ENCODE measurements around the gene LRRC26.
"Not testable (repeated sequence)": the region's sequence is repeated elsewhere in the genome, so short reads cannot be mapped to it uniquely, and the experiment has no call there.

The LRRC26 gene

DNA sequence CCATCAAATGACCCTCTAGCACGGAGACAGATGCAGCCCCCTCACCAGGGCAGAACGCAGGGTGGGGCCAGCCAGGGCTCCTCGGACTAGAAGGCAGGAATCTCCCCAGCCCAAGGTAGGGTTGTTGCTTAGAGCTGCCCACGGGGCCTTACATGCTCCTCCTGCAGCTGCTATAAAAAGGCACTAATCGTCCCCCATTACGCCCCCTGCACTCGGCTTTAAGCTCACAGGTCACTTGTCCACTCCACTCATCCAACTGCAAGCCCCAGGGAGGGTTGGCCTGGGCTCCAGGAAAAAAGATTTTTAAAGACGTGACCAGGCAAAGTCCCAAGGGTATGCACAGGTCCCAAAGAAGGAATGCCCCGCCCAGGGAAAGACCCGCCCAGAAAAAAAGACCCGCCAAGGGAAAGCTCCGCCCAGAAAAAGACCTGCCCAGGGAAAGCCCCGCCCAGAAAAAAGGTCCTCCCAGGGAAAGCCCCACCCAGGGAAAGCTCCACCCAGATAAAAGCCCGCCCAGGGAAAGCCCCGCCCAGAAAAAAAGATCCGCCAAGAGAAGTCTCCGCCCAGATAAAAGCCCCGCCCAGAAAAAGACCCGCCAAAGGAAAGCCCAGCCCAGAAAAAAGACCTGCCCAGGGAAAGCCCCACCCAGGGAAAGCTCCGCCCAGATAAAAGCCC, 19.8 kb downstream of the LRRC26 start:
- DNase-seq: no peak

DNA sequence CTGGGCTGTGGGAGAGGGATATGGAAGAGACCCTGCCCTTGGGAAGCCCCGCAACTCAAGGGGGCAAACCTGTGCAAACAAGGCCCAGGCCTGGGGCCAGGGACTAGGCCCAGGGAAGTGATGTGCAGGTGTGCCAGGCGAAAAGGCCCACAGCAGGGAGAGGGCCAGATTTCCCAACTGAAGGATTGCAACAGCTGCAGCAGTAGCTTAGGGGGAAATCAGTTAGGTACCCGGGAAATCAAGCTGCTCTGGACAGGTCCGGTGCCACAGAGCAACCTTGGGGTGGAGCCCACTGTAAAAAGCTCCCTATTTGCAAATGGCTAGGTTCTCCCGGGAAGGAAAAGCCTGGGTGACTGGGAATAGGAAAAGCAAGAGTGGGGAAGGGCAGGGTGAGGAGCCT, 20.5 kb downstream of the LRRC26 start:
- DNase-seq: no peak

DNA sequence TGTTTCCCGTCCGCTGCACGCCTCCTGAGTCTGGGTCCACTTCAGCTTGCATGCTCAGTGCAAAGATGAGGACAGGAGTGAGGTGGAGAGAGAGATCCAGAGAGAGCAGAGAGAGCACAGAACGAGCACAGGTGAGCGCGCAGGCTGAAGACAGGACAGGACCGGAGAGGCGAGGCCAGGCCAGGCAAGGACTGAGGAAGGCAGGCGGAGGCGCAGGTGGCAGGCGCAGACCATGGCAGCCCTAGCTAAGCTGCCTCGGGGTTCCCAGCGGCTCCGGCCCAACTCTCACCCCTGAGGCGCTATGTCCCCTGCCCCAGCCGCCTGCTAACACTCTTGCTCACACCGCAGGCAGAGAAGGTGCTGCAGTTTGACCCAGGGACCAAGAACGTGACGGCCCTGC, 21.2 kb downstream of the LRRC26 start:
- no peak for DNase-seq

DNA sequence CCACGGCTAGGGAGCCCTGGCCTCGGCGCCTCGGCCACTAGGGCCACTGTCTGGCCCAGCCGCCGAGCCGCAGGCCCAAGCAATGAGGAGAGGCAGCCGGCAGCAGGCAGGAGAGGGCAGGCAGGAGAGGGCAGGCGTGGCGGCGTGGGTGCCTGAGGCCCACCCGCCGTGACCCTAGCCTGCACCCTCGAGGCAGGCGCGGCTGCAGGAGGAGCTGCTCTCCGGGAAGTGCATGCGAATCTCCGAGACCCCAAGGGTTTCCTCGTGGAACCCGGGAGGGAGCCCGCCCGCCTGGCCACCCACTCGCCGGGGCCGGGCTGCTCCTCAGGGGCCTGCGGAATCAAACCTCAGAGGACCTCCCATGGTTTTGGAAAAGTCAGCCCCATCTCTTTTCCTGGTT, 21.6 kb downstream of the LRRC26 start:
- DNase-seq: no peak

DNA sequence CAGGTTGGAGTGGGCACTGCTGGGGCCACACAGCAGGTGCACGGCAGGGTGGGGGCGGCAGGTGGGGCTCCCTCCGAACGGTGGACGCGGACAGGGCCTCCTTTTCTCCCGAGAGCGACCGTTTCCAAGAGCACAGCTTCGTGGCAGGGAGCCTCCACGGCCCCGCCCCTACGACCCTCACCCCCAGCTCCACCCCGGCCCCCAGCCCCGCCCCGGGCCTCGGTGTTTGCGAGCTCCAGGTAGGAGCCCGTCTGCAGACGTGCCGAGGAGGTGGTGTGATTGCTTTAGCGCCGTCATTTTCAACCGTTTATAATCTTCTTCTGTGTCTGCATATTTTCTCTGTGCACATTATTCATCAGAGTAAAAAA, 22.1 kb downstream of the LRRC26 start:
- no peak for DNase-seq

DNA sequence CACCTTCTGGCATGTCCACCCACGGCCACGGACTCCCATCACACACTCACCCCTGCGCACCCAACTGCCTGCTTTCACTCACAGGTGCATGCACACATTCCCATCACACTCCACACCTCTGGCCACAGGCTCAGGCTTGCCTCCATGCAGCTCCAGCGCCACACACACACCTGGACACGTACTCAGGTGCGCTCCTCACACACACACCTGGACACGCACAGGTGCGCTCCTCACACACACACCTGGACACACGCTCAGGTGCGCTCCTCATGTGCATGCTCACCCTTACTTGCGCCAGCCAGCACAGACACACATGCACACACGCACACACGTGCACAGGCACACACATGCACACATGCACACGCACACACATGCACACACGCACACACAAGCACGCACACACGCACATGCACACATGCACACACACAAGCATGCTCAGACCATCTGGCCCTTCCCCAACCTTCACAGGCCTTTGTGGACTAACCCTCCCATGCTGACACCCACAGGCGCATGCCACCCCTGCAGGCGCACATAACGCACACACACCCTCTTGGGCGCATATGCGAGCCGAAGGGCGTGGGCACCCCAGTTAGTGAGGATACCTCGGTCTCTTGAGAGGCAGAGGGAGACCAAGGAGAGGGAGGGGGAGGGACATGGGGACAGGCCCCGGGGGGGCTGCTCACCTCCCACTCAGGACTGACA, 22.6 kb downstream of the LRRC26 start:
- DNase-seq: no peak

DNA sequence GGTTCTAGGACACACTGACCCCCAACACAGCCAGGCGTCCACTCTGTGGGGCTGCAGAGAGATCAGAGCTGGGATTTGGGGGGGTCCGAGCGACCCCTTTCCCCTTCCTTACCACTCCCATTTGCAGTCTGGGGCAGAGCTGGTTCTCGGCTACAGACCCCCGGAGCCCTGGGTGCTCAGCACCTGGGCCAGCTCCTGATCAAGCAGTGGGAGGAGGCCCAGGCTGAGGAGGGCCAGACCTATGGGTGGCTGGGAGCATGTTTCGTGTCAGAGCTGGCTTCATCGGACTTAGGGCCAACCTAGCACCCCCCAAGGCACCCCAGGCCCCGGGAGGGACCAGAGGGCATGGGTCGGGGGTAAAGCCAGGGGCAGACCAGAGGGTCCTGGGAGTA, 23.3 kb downstream of the LRRC26 start:
- no peak for DNase-seq

DNA sequence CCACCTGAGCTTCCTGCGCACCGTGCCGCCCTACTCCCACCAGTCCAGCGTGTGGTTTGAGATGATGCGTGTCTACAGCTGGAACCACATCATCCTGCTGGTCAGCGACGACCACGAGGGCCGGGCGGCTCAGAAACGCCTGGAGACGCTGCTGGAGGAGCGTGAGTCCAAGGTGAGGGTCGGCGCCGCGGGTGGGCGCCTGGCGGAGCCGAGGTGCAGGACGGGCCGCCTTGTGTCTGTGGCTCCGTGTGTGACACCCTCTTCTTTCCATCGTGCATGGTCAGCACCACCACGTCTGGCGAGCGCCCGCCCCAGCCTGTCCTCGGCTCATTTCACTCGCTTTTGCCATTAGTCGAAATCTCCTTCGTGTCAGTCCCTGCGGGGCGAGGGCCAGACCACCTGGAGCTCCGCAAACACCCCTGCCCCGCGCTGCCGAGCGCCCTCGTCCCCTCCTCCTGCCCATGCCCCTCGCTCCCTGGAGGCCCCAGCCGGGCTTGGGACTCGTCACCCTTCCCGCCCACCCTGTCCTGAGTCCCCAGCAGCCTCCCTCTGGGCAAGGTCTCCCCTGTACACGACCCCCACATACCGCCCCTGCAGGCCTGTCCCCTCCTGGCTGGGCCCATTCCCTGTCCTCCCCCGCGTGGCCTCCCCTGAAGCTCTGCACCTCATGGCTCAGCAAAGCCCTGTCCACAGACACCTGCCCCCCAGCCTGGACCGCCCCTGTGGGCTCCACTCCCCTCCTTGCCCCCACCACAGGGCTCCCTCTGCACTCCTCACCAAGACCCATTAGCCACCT, 23.9 kb downstream of the LRRC26 start:
- no peak for DNase-seq

DNA sequence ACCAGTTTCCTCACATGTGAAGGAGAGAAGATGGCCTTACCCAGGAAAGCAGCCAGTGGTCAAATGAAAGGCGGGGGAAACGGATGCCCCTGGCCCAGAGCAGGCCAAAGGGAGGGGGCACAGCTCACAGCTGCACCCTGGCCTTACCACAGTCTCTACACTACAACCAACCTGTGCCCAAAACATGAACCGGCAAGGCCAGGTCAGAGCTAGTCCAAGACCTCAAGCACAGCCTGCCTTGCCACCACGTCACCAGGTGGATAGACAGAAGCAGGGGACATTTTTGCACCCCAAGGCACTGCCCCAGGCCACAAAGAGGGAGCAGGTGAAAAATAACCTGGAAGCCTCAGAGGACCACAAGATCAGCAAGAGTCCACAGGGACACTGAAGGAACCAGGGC, 26.4 kb downstream of the LRRC26 start:
- DNase-seq: no peak

DNA sequence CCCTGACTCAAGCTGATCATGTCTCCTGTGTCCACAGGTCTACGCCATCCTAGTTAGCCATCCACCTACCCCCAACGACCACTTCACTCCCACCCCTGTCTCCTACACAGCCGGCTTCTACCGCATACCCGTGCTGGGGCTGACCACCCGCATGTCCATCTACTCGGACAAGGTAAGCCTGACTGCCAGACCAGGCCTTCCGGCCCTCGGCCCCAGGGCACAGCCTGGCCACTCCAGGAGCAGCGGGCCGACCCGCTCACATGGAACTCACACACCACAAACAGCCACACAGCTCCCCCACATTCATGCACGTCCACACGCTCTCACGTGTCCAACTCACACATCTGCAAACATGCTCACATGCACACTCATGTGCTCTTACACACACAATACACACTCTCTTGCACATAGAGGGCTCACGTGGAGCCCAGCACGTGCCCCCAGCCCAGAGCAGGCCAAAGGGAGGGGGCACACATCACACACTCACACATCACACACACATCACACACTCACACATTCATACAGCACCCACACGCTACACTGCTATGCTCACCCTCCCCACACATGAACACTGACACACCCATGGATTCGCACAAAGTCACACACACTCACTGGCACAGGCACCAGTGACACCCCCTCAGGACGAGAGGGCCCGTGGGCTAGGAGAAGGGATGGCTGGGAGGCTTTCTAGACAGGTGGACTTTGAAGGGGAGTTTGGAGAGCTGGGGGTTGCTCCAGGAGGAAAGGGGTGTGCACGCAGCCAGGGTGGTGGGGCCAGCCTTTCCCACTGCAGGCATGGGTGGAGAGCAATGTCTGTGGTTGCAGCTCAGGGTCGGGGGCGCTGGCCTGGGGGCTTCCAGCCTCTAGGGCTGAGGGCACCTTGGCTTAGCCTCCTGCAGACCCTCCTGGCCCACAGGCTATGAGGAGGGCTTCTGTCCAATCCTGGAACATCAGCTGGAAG, 27.6 kb downstream of the LRRC26 start:
- DNase-seq: no peak

DNA sequence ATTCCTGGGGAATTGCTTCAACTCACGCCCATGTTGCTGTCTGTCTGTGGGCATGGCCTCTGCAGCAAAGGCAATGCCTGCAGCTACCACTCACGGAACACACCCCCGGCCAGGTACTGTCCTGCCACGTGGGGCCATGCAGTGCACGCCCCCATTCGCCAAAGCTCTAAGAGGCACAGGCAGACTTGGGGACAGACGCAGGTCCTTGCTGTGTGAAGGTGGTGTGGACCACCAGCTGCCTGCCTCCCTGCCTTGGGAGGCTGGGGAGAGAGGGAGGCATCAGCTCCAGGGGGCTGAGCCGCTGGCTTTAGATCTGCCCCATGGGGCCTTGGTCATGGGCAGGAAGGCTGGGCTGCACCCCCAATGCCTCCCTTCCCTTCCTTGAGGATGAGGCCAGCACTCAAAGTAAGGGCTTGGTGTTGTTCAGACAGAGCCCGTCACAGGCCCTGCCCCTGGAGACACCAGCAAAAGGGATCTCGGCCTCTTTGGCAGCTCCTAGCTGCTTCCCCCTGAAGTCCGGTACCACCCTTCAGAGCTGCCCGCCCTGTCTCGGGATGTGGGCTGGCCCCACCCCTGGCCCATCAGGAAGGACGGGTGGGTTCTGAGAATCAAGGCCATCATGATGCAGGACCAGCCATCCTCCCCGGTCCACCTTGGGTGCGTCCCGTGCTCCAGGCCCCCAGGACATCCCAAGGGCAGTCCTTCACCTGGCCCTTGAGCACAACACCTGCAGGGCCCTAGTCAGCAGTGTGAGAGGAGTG, 28.6 kb downstream of the LRRC26 start:
- DNase-seq: no peak

DNA sequence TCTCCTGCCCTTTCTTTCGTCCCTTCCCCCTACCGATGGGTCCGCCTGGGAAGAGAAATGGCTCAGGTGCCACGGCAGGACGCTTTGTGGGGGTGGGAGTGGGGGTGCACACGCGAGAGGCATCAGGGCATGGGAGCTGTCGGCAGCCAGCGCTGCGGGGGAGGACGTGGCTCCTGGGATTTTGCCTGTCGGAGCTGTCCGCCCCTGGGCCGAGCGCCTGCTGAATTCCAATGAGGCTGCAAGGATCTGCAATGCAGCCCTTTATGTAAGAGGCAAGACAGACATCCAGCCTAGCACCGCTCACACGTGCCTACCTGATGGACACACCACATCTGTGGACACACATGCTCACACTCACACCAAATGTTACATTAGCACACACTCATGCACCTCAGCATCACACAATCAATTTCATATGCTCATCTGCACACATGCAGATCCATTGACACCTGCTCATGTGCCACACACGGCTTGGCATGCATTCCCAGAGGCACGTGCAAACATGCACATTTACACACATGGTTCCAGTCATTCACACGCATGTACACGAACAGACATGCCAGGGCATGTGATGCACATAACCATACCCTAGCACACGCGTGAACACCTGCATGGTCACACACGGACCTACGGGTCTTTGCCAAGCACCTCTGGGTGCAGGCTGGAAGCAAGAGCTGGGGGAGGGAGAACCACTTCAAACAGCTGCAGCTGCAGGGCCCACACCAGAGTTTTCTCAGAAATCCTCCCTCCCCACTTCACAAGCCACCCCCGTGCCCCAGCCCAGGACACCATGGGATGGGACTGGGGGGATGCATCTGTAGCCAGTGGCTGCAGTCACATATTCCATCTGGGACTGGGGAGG, 29.5 kb downstream of the LRRC26 start:
- no peak for DNase-seq

DNA sequence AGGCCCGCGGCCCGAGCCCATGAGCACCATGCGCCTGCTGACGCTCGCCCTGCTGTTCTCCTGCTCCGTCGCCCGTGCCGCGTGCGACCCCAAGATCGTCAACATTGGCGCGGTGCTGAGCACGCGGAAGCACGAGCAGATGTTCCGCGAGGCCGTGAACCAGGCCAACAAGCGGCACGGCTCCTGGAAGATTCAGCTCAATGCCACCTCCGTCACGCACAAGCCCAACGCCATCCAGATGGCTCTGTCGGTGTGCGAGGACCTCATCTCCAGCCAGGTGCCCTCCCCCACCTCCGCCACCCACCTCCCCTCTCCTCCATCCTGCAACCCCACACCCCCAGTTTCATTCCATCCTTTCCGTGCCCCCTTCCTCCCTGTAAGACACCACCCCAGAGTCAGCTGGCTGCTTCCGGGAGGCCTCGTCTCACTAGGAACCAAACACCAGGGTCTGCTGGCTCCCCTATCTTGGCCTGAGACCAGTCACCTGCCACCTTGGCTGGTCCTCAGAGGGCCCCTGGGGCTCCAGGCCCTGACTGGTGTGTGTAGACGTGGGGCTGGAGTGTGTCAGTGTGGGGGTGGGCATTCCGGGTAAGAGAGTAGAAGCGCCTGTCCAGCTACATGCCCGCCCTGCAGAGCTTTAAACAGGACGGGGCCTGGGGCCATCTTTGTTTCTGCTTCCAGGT, 30.2 kb downstream of the LRRC26 start:
- no peak for DNase-seq

DNA sequence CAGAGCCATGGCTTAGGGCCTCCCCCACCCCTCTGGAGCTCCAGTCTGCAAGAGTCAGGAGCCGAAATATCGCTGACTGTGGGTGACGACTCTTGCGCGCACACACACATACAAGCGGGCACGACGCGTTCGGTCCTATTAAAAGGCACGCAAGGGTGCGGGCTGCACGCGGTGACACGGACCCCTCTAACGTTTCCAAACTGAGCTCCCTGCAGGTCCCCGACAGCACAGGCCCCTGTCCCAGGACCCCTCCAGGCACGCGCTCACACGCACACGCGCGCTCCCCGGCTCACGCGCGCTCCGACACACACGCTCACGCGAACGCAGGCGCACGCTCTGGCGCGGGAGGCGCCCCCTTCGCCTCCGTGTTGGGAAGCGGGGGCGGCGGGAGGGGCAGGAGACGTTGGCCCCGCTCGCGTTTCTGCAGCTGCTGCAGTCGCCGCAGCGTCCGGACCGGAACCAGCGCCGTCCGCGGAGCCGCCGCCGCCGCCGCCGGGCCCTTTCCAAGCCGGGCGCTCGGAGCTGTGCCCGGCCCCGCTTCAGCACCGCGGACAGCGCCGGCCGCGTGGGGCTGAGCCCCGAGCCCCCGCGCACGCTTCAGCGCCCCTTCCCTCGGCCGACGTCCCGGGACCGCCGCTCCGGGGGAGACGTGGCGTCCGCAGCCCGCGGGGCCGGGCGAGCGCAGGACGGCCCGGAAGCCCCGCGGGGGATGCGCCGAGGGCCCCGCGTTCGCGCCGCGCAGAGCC, 31.0 kb downstream of the LRRC26 start, which contains the start of gene GRIN1:
Gene GRIN1, plus strand, starts transcription at position 433 of the 746 bp plus-strand sequence. CDS start 333 bp downstream, outside the sequence.
- peak; percentile 76 for DNase-seq

DNA sequence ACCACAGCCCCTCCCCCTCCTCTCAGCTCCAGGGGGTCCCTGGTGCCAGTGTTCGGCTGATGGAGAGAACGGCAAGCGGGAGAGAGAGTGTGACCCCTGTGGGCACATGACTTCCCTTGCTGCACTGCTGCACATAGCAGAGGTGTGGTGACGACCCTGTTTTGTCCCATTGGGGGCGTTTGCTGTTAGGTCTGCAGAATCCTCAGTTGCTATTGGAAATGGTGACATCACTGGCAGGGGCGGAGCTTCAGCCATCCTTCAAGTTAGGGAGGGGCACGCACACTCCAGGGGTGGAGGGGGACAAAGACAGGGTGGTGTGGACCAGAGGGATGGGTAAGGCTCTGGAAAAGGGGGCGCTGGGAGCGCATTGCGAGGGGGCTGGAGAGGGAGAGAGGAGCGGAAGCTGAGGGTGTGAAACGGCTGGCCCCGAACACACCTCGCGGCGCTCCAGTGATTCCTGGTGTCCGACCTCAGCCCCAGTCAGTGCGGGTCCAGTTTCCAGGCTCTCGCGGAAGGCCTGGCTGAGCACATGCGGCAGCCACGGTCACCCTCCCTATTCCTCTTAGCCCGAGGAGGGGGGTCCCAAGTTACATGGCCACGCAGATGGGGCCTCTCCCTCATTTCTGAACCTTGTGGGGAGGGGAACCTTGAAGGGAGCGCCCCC, 31.7 kb downstream of the LRRC26 start:
- peak; percentile 78 for DNase-seq

DNA sequence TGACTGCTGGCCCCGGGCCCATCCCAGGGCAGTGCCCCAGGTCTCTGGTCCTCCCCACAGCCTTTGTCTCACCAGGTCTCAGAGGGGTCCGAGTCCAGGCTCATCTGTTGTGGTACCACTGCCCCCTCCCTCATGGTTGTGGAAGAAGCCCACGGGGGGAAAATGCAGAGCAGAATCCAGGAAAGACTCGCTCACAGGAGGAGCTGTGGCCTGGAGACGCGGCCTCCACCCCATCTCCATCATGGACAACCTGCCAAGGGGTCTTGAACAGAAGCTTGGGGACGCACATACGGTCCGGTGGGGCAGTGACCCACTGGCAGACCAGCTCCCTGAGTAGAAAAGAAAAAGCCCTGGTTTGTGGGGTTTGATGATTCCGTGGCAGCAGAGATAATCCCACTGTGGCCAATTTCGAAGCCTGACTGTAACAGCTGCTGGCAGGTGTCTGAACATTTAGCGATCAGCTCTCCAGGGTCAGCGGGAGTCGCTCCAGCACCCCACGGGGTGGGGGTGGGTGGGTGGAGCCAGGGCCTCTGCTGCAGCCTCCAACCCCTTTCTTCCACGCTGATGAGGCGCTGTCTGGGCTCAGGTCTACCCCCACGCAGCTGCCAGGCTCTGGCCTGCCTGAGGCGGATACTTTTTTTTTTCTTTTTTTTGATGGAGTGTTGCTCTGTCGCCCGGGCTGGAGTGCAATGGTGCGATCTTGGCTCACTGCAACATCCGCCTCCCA, 32.8 kb downstream of the LRRC26 start:
- no peak for DNase-seq

DNA sequence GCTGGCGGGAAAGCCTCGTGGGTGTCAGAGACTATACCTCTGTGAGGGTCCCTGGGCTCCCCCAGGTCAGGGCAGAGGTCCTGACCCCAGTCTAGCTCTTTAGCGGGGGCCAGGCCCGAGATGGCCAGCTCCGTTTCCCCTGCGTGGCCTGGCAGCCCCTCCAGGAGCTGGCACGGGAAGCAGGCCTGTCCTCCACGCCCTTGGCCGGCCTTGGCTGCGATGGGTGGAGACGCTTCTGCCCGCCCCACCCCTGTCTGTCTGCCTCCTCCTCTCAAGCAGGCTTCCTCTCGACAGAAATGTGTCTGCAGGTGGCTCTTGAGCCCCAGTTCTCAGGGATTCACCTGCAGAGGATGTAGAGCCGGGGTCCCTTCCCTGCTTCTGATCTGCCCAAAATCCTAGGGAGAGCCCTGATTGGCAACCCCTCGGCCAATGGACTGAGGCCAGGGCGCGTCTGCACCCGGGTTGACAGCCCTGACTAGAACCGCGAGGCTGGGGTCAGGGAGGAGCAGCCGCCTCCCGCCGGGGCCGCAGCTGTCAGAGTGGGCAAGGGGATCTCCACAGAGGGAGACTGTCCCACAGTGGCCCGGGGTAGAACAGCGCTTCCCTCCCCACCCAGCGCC, 33.5 kb downstream of the LRRC26 start:
- DNase-seq: no peak

DNA sequence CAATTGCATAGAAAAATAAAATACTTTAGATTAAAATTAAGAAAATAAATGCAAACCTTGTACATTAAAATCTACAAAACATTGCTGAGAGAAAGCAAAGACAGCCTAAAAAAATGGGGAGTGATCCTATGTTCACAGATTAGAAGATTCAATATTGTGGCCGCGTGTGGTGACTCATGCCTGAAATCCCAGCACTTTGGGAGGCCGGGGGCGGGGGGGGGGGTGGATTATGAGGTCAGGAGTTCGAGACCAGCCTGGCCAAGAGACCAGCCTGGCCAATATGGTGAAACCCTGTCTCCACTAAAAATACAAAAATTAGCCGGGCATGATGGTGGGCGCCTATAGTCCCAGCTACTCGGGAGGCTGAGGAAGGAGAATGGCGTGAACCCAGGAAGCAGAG, 34.7 kb downstream of the LRRC26 start:
- DNase-seq: not testable (repeated sequence)

Measured in retina (tissue), 1 donor.